HepG2 (cell line): ENCODE results near the gene TMEM63B. TPM values are rescaled to one million over a fixed set of nuclear protein-coding genes. Genes with fewer than 3 reads are reported as not detected.

Experiments used
- ARID4A ChIP-seq: sonication (generic); formaldehyde crosslinking; IDR thresholded peaks from 2 replicates; pipeline ENCODE4 v1.5.0; 2020; ENCODE audit warnings: mild to moderate bottlenecking, missing genetic modification reagents, borderline replicate concordance
- DNMT3B ChIP-seq: conservative IDR thresholded peaks from 2 replicates; pipeline ENCODE4 v1.6.1; 2016; ENCODE audit warnings: missing biosample characterization, control low read depth
- ETV5 ChIP-seq: IDR thresholded peaks from 2 replicates; pipeline ENCODE4 v1.6.1; 2018; ENCODE audit warnings: missing biosample characterization, missing genetic modification reagents, inconsistent platforms, borderline replicate concordance
- HDAC1 ChIP-seq: sonication (generic); formaldehyde crosslinking; IDR thresholded peaks from 2 replicates; pipeline ENCODE4 v1.5.1; 2020; ENCODE audit warnings: mild to moderate bottlenecking, missing genetic modification reagents
- IRF9 ChIP-seq: sonication (generic); formaldehyde crosslinking; IDR thresholded peaks from 2 replicates; pipeline ENCODE4 v1.8.0; 2022; ENCODE audit warnings: missing genetic modification reagents, mild to moderate bottlenecking, borderline replicate concordance
- KDM2A ChIP-seq: sonication (generic); formaldehyde crosslinking; IDR thresholded peaks from 2 replicates; pipeline ENCODE4 v1.4.0; 2020; ENCODE audit warnings: low read depth, missing genetic modification reagents, borderline replicate concordance
- KLF12 ChIP-seq: sonication (generic); formaldehyde crosslinking; IDR thresholded peaks from 2 replicates; pipeline ENCODE4 v1.4.0; 2020; ENCODE audit warnings: missing genetic modification reagents, borderline replicate concordance
- MBD4 ChIP-seq: IDR thresholded peaks from 2 replicates; pipeline ENCODE4 v1.6.1; 2012; ENCODE audit warnings: low read length, inconsistent platforms, borderline replicate concordance
- TMF1 ChIP-seq: sonication (generic); formaldehyde crosslinking; IDR thresholded peaks from 2 replicates; pipeline ENCODE4 v1.8.1; 2022; ENCODE audit warnings: low read depth, missing genetic modification reagents
- TRAFD1 ChIP-seq: sonication (generic); formaldehyde crosslinking; IDR thresholded peaks from 2 replicates; pipeline ENCODE4 v1.5.1; 2020; ENCODE audit warnings: missing genetic modification reagents, mild to moderate bottlenecking, borderline replicate concordance
- ZBTB8A ChIP-seq: sonication (generic); formaldehyde crosslinking; IDR thresholded peaks from 2 replicates; pipeline ENCODE4 v1.4.0; 2020; ENCODE audit warnings: mild to moderate bottlenecking, low read depth, missing genetic modification reagents, borderline replicate concordance
- ZFP62 ChIP-seq: sonication (generic); formaldehyde crosslinking; IDR thresholded peaks from 2 replicates; pipeline ENCODE4 v1.4.0; 2020; ENCODE audit warnings: missing genetic modification reagents
- ZFX ChIP-seq: sonication (generic); formaldehyde crosslinking; IDR thresholded peaks from 2 replicates; pipeline ENCODE4 v1.4.0; 2020; ENCODE audit warnings: mild to moderate bottlenecking, low read depth, missing genetic modification reagents, moderate library complexity
- ZNF33A ChIP-seq: sonication (generic); formaldehyde crosslinking; IDR thresholded peaks from 2 replicates; pipeline ENCODE4 v1.5.1; 2020; ENCODE audit warnings: missing genetic modification reagents, mild to moderate bottlenecking, moderate library complexity, borderline replicate concordance
- ZNF451 ChIP-seq: sonication (generic); formaldehyde crosslinking; IDR thresholded peaks from 2 replicates; pipeline ENCODE4 v1.5.0; 2020; ENCODE audit warnings: mild to moderate bottlenecking, missing genetic modification reagents
- ZNF607 ChIP-seq: sonication (generic); formaldehyde crosslinking; IDR thresholded peaks from 2 replicates; pipeline ENCODE4 v1.5.1; 2020; ENCODE audit warnings: missing genetic modification reagents, mild to moderate bottlenecking, borderline replicate concordance
- ZNF639 ChIP-seq: conservative IDR thresholded peaks from 2 replicates; pipeline ENCODE4 v1.6.1; 2018; ENCODE audit warnings: missing genetic modification reagents
- ZNF720 ChIP-seq: sonication (generic); formaldehyde crosslinking; IDR thresholded peaks from 2 replicates; pipeline ENCODE4 v1.4.0; 2020; ENCODE audit warnings: missing genetic modification reagents
- polyA plus RNA-seq, 8 experiments: library from polyadenylated mRNA; depleted of rRNA in 3 of 8; stranded (reverse) in 7 of 8; unstranded in 1 of 8; fragments of >200 nt; fragmentation: Illumina TruSeq in 4 of 8; extraction: Trizol in 4 of 8; gene quantifications; 2 replicates each; pipeline versions ENCODE4 v1.2.1 to v1.2.3, GENCODE V29; 2011 to 2016; ENCODE audit warnings: low read depth in 4 of 8, missing spikeins in 1 of 8, mixed read lengths in 1 of 8; ENCODE audit not compliant: insufficient read depth in 1 of 8
- total RNA-seq, 5 experiments: library from RNA; depleted of rRNA; stranded (reverse); fragments of >200 nt; fragmentation: Illumina TruSeq; extraction: Trizol; gene quantifications; 2 replicates each; pipeline ENCODE4 v1.2.3, GENCODE V29; 2016; ENCODE audit warnings: low read depth in 1 of 5

The TMEM63B gene
- total and polyA plus RNA-seq, 2 of the 13 experiments (the other 11 are each of a cell fraction or from before 2014, with no cell fraction given), result 27.4 to 75.8 TPM

- no peak for TF ChIP-seq ZFX (CRISPR knock-in tag)
- TF ChIP-seq KLF12 (CRISPR knock-in tag), result 0 out of 2 replicates have a peak, but pooled peaks have one; percentile 35
- no peak for TF ChIP-seq TMF1 (CRISPR knock-in tag)
- TF ChIP-seq ZFP62 (CRISPR knock-in tag), result no peak
- TF ChIP-seq TRAFD1 (CRISPR knock-in tag), result no peak
- no peak for TF ChIP-seq MBD4
- peak; percentile 38; the same call in 1 of the 2 replicates for TF ChIP-seq ARID4A
- peak; percentile 34; the same call in 1 of the 2 replicates for TF ChIP-seq ETV5 (CRISPR knock-in tag)
- TF ChIP-seq ZNF639 (CRISPR knock-in tag), result no peak
- 0 out of 2 replicates have a peak, but pooled peaks have one; percentile 19 for TF ChIP-seq HDAC1 (CRISPR knock-in tag)
- TF ChIP-seq ZBTB8A (CRISPR knock-in tag), result no peak
- no peak for TF ChIP-seq DNMT3B (CRISPR knock-in tag)
- no peak for TF ChIP-seq ZNF33A
- 0 out of 2 replicates have a peak, but pooled peaks have one; percentile 36 for TF ChIP-seq ZNF607 (CRISPR knock-in tag)
- TF ChIP-seq ZNF720 (CRISPR knock-in tag), result no peak
- 0 out of 2 replicates have a peak, but pooled peaks have one; percentile 28 for TF ChIP-seq KDM2A (CRISPR knock-in tag)
- TF ChIP-seq ZNF451 (CRISPR knock-in tag), result peak; percentile 34; the same call in 1 of the 2 replicates
- TF ChIP-seq IRF9, result 0 out of 2 replicates have a peak, but pooled peaks have one; percentile 68
Measured at GRCh38 chr6:44176762-44177509, 49.6 kb downstream of the TMEM63B start (continued).
